ENCODE measurements around the gene IL22RA1.

IL22RA1 gene

DNA sequence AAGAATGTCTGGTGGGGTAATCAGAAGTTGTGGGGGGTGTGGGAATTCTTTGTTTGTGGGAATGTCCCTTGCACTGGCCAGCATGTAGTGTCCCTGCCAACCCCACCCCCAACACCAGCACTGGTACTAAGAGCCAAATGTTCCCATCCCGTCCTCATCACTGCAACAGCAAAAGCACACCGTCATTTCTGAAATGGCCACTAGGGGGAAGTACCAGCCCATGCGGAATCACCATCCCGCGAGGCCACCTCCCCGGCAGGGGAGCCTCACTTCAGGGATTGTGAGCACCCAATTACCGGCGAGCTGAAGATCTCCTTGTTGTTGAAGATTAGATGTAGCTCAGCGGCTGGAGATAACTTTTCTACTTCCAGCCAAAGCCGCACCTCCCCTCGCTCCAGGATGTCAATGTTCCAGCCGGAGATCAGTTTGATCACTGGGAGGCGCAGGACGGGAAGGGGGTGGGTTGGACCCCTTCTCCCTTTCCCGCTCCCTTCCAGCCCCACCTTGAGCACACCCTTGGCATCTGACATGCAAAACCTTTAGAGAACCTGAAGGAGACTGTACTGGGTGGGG is 72.0 kb downstream of the IL22RA1 start:
- DNase-seq, result peak; percentile 85

DNA sequence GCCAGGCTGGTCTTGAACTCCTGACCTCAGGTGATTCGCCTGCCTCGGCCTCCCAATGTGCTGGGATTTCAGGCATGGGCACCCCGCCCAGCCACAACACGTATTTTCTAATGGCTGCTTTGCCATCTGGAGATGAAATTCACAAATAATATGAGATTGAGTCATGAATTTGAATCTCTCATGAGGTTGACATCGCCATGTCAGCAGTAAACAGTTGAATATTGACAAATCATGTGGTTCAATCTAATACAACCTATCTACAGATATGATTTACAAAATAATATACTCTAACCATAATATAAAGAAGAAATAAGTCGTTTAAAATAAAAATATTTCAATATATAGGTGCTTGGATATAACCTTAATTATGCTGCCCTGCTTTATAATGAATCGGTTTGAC is 73.1 kb downstream of the IL22RA1 start:
- DNase-seq, result no peak
